IMR-90 (cell line): ENCODE measurements around the gene RPL6. TPM values are rescaled to one million over a fixed set of nuclear protein-coding genes. Genes with fewer than 3 reads are reported as not detected.

Experiments used
- ATAC-seq: fragments of 200-7000 bp; cut with Tn5 transposase; 2 replicates; pipeline ENCODE4 v1.9.1; 2020; ENCODE audit warnings: low read depth, mild to moderate bottlenecking, moderate library complexity
- BruUV-seq: library from RNA; stranded (reverse); fragments of 400-500 nt; replicated peaks from 2 replicates; lab custom pipeline; 2021; lab: Mats Ljungman, UMichigan
- CTCF ChIA-PET: fragments of 300-600 bp; formaldehyde crosslinking; extraction: SDS; loops from one replicate; lab custom pipeline; 2021; ENCODE audit warnings: antibody characterized with exemption; lab: Yijun Ruan, JAX
- POLR2A ChIA-PET: fragments of 300-600 bp; sonication (Branson Sonifier 250); formaldehyde crosslinking; loops from one replicate; lab custom pipeline; 2022; ENCODE audit warnings: antibody characterized with exemption; ENCODE audit not compliant: unreplicated experiment; lab: Charles Lee
- DNase-seq: peaks from one replicate; pipeline ENCODE4 v3.0.0; 2013
- H2AFZ ChIP-seq: replicated peaks from 2 replicates; pipeline ENCODE3; 2013; ENCODE audit warnings: low read length, mild to moderate bottlenecking; ENCODE audit not compliant: poor library complexity
- H2AK5ac ChIP-seq: 2 replicates; pipeline ENCODE4 v1.6.1; 2013; ENCODE audit warnings: low read depth, low read length, inconsistent platforms
- H2AK9ac ChIP-seq: replicated peaks from 2 replicates; pipeline ENCODE3; 2013; ENCODE audit warnings: mild to moderate bottlenecking, low read depth, low read length, moderate library complexity; ENCODE audit not compliant: poor library complexity
- H2BK120ac ChIP-seq: 2 replicates; pipeline ENCODE4 v1.6.1; 2013; ENCODE audit warnings: low read depth, low read length, inconsistent platforms
- H2BK15ac ChIP-seq: 3 replicates; pipeline ENCODE4 v1.6.1; 2013; ENCODE audit warnings: low read depth, low read length, inconsistent platforms
- H2BK20ac ChIP-seq: 2 replicates; pipeline ENCODE4 v1.6.1; 2013; ENCODE audit warnings: low read depth, mild to moderate bottlenecking, inconsistent platforms, low read length, moderate library complexity
- H2BK5ac ChIP-seq: 2 replicates; pipeline ENCODE4 v1.6.1; 2013; ENCODE audit warnings: mild to moderate bottlenecking, low read depth, low read length, inconsistent platforms; ENCODE audit not compliant: poor library complexity, severe bottlenecking
- H3K14ac ChIP-seq: replicated peaks from 2 replicates; pipeline ENCODE4 v1.6.1; 2013; ENCODE audit warnings: low read depth, low read length, inconsistent platforms
- H3K18ac ChIP-seq: 2 replicates; pipeline ENCODE4 v1.6.1; 2013; ENCODE audit warnings: low read depth, low read length, control low read depth
- H3K23ac ChIP-seq: 2 replicates; pipeline ENCODE4 v1.6.1; 2013; ENCODE audit warnings: low read depth, low read length, inconsistent platforms
- H3K27ac ChIP-seq: 2 replicates; pipeline ENCODE4 v1.5.1; 2013; ENCODE audit warnings: mild to moderate bottlenecking, control low read depth, low read length; ENCODE audit not compliant: insufficient read depth
- H3K27me3 ChIP-seq: 2 replicates; pipeline ENCODE4 v1.6.1; 2013; ENCODE audit warnings: low read length; ENCODE audit not compliant: control insufficient read depth, insufficient read depth
- H3K36me3 ChIP-seq: 2 replicates; pipeline ENCODE4 v1.6.1; 2013; ENCODE audit warnings: low read length, mixed read lengths; ENCODE audit not compliant: control insufficient read depth, insufficient read depth
- H3K4ac ChIP-seq: 2 replicates; pipeline ENCODE4 v1.6.1; 2013; ENCODE audit warnings: low read depth, low read length, inconsistent platforms
- H3K4me1 ChIP-seq: 2 replicates; pipeline ENCODE4 v1.6.1; 2013; ENCODE audit warnings: low read length, mixed read lengths; ENCODE audit not compliant: control insufficient read depth, insufficient read depth
- H3K4me2 ChIP-seq: 2 replicates; pipeline ENCODE4 v1.6.1; 2013; ENCODE audit warnings: low read depth, mild to moderate bottlenecking, control low read depth, low read length, moderate library complexity
- H3K4me3 ChIP-seq: 2 replicates; pipeline ENCODE4 v1.5.1; 2013; ENCODE audit warnings: low read depth, mild to moderate bottlenecking, control low read depth, low read length, moderate library complexity; ENCODE audit not compliant: insufficient read depth
- H3K56ac ChIP-seq: 2 replicates; pipeline ENCODE4 v1.6.1; 2013; ENCODE audit warnings: low read length, inconsistent platforms; ENCODE audit not compliant: insufficient read depth; ENCODE audit errors: extremely low read depth
- H3K79me1 ChIP-seq, 2 experiments: 2 replicates each; pipeline ENCODE4 v1.6.1; 2013; ENCODE audit warnings: low read length in 2 of 2, inconsistent platforms in 1 of 2, low read depth in 1 of 2
- H3K9ac ChIP-seq: 2 replicates; pipeline ENCODE4 v1.6.1; 2013; ENCODE audit warnings: low read depth, low read length, control low read depth
- H3K9me1 ChIP-seq: 2 replicates; pipeline ENCODE4 v1.6.1; 2013; ENCODE audit warnings: low read length, inconsistent platforms; ENCODE audit not compliant: insufficient read depth
- H3K9me3 ChIP-seq: 2 replicates; pipeline ENCODE4 v1.6.1; 2013; ENCODE audit warnings: low read length; ENCODE audit not compliant: control insufficient read depth, insufficient read depth
- H4K20me1 ChIP-seq: 2 replicates; pipeline ENCODE4 v1.6.1; 2013; ENCODE audit warnings: low read length, inconsistent platforms; ENCODE audit not compliant: insufficient read depth
- H4K5ac ChIP-seq: 2 replicates; pipeline ENCODE4 v1.6.1; 2013; ENCODE audit warnings: mild to moderate bottlenecking, low read depth, low read length, control low read depth
- H4K8ac ChIP-seq, 2 experiments: 2 replicates each; pipeline ENCODE4 v1.6.1; 2013; ENCODE audit warnings: low read depth in 2 of 2, low read length in 2 of 2, control low read depth in 1 of 2, inconsistent platforms in 1 of 2
- H4K91ac ChIP-seq: 2 replicates; pipeline ENCODE4 v1.6.1; 2013; ENCODE audit warnings: low read depth, low read length, inconsistent platforms; ENCODE audit not compliant: insufficient read depth
- BHLHE40 ChIP-seq: fragments of 150-350 bp; IDR thresholded peaks from 2 replicates; pipeline ENCODE4 v1.6.1; 2016; ENCODE audit warnings: mild to moderate bottlenecking, low read depth, low read length
- CEBPB ChIP-seq: IDR thresholded peaks from 2 replicates; pipeline ENCODE4 v1.6.1; 2012; ENCODE audit warnings: low read depth, low read length, improper control_type of control experiment
- CHD1 ChIP-seq: IDR thresholded peaks from 2 replicates; pipeline ENCODE4 v1.6.1; 2012; ENCODE audit warnings: low read depth, low read length, improper control_type of control experiment
- FOS ChIP-seq: fragments of 150-350 bp; IDR thresholded peaks from 2 replicates; pipeline ENCODE4 v1.6.1; 2016; ENCODE audit warnings: low read depth, low read length
- MAFK ChIP-seq: IDR thresholded peaks from 2 replicates; pipeline ENCODE4 v1.6.1; 2012; ENCODE audit warnings: low read depth, low read length, improper control_type of control experiment
- MAZ ChIP-seq: IDR thresholded peaks from 2 replicates; pipeline ENCODE4 v1.6.1; 2012; ENCODE audit warnings: low read depth, mild to moderate bottlenecking, low read length, improper control_type of control experiment, moderate library complexity, borderline replicate concordance
- NFE2L2 ChIP-seq: fragments of 150-350 bp; IDR thresholded peaks from 2 replicates; pipeline ENCODE4 v1.6.1; 2016; ENCODE audit warnings: low read depth, mild to moderate bottlenecking, low read length
- POLR2A ChIP-seq: IDR thresholded peaks from 2 replicates; pipeline ENCODE4 v1.6.1; 2012; ENCODE audit warnings: mild to moderate bottlenecking, low read depth, low read length
- RAD21 ChIP-seq: IDR thresholded peaks from 2 replicates; pipeline ENCODE4 v1.6.1; 2012; ENCODE audit warnings: low read length, improper control_type of control experiment
- RCOR1 ChIP-seq: IDR thresholded peaks from 2 replicates; pipeline ENCODE4 v1.6.1; 2012; ENCODE audit warnings: mild to moderate bottlenecking, low read length, improper control_type of control experiment; ENCODE audit not compliant: insufficient replicate concordance
- RFX5 ChIP-seq: IDR thresholded peaks from 2 replicates; pipeline ENCODE4 v1.8.0; 2012; ENCODE audit warnings: low read depth, mild to moderate bottlenecking, low read length, moderate library complexity
- SMC3 ChIP-seq: fragments of 150-350 bp; IDR thresholded peaks from 2 replicates; pipeline ENCODE4 v1.6.1; 2016; ENCODE audit warnings: low read depth, mild to moderate bottlenecking, antibody characterized with exemption, low read length, moderate library complexity
- WGBS, 2 experiments: methylation state at CpG; one replicate each; pipeline versions ENCODE4 v1.1.5 to v1.1.7; 2013; ENCODE audit warnings: missing lambda C conversion rate in 2 of 2; ENCODE audit not compliant: insufficient read length in 1 of 2; ENCODE audit errors: extremely low coverage in 2 of 2; 5-methylcytosine and 5-hydroxymethylcytosine counted together
- dilution Hi-C: fragments of 300-500 bp; cut with HindIII; formaldehyde crosslinking; loops from one replicate; pipeline ENCODE4 v1.14.3; 2018; ENCODE audit warnings: low sequenced_read_pairs; ENCODE audit not compliant: unreplicated experiment
- in situ Hi-C: fragments of 300-500 bp; cut with MboI; formaldehyde crosslinking; loops from 3 replicates; pipeline ENCODE4 v1.14.3; 2019; ENCODE audit warnings: low sequenced_read_pairs, inconsistent platforms, mixed read lengths
- intact Hi-C: fragments of 100-400 bp; cut with micrococcal nuclease; formaldehyde crosslinking; loops from 2 replicates; pipeline ENCODE4 v1.10.0; 2022
- polyA plus RNA-seq, 3 experiments: library from polyadenylated mRNA; depleted of rRNA; stranded (reverse); fragments of >200 nt; gene quantifications; 2 replicates each; pipeline ENCODE4 v1.2.3, GENCODE V29; 2012; ENCODE audit warnings: low replicate concordance in 1 of 3
- total RNA-seq: library from RNA; depleted of rRNA; stranded (reverse); fragments of >200 nt; gene quantifications from 2 replicates; pipeline ENCODE4 v1.2.3, GENCODE V29; 2012
- TF ChIP-seq, protein P1 (sequence below): fragments of 150-350 bp; IDR thresholded peaks from 2 replicates; pipeline ENCODE4 v1.6.1; 2017; ENCODE audit warnings: mild to moderate bottlenecking, antibody characterized with exemption, low read length, low read depth

Gene RPL6
- total and polyA plus RNA-seq, 2 of the 4 experiments (the other 2 are of a cell fraction) = 1,317 to 1,694 TPM

DNA sequence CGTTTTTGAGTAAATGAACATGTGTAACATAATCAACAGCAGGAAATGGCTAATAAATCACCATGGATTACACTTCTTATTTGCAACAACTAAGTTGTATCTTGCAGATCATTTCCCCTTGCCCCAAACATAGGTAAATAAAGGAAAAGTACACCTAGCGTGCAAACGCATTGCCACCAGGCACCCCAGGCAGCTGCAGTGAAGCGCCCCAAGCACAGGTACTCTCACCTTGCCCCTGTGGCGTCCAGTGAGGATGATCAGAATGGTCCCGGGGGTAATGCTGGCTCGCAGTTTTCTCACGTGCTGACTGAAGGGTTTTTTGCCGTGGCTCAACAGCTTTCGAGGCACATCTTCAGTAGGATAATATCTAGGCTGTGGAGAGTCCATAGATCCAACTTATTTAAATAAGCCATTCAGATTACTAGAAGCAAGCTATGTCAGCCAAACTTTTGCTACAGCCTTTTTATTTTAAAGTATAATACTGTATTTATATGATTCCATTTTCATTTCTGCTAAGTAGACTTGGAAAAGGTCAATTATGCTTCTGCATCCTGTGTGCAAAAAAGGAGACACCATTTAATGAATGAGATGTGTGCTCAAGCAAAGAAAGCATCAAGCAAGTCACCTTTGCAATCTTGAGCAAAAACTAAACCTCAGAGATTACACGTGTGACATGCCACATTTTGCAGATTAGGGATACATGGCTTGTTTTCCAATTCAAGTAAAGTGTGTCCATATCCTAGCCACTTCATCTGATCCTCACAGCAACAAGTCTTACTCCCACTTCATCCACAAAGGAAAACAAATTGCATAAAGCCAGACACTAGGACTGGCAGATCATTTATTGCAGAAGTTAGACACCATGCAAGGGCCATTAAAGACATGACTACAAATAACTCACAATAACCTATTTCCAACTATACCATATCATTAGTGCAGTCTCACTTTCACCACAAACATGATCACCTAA lies 2.6 kb downstream of the RPL6 start:
- POLR2A ChIA-PET = no interaction called here
- no peak overlapping the region for H3K14ac ChIP-seq
- H3K4me3 ChIP-seq = no peak overlapping the region
- peaks cover 16 to 31% of the 10 kb centered on the region in 2 experiments for H3K79me1 ChIP-seq
- H3K36me3 ChIP-seq = peaks cover 33% of the 10 kb centered on the region
- no peak overlapping the region for H3K4ac ChIP-seq
- no peak overlapping the region for H4K8ac ChIP-seq
- CTCF ChIA-PET = no interaction called here
- H3K9ac ChIP-seq = no peak overlapping the region
- H2AFZ ChIP-seq = no peak overlapping the region
- no TSS peak for BruUV-seq
- no peak overlapping the region for H3K18ac ChIP-seq
- H2BK20ac ChIP-seq = no peak overlapping the region
- H4K20me1 ChIP-seq = peaks cover 41% of the 10 kb centered on the region
- intact Hi-C loops = no loop called here
- H2AK9ac ChIP-seq = no peak overlapping the region
- DNase-seq (no peak), ATAC-seq (no peak)
- no peak for TF ChIP-seq NFE2L2
- TF ChIP-seq CEBPB = no peak
- TF ChIP-seq MAFK = no peak
- no peak for TF ChIP-seq RAD21
- TF ChIP-seq RCOR1 = no peak
- TF ChIP-seq FOS = no peak
- no peak for TF ChIP-seq CHD1
- TF ChIP-seq, protein P1, sequence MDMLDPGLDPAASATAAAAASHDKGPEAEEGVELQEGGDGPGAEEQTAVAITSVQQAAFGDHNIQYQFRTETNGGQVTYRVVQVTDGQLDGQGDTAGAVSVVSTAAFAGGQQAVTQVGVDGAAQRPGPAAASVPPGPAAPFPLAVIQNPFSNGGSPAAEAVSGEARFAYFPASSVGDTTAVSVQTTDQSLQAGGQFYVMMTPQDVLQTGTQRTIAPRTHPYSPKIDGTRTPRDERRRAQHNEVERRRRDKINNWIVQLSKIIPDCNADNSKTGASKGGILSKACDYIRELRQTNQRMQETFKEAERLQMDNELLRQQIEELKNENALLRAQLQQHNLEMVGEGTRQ = no peak
- no peak for TF ChIP-seq BHLHE40
- no peak for TF ChIP-seq POLR2A
- no peak for TF ChIP-seq RFX5
- no peak for TF ChIP-seq SMC3
- no peak for TF ChIP-seq MAZ
- dilution Hi-C loops = no loop called here
- no peak overlapping the region for H2AK5ac ChIP-seq
- in situ Hi-C loops = no loop called here
- H3K23ac ChIP-seq = peak overlapping the region; percentile 53
- no peak overlapping the region for H4K5ac ChIP-seq
- no peaks in the 10 kb centered on the region; the same call in 1 of the 2 replicates for H3K4me1 ChIP-seq
- no peak overlapping the region for H2BK5ac ChIP-seq
- H3K9me1 ChIP-seq = no peaks in the 10 kb centered on the region; the same call in 1 of the 2 replicates
- no peaks in the 10 kb centered on the region for H3K27me3 ChIP-seq
- H3K27ac ChIP-seq = no peak overlapping the region
- peak overlapping the region; percentile 46 for H3K4me2 ChIP-seq
- no peak overlapping the region for H2BK120ac ChIP-seq
- no peaks in the 10 kb centered on the region for H3K9me3 ChIP-seq
- no peak overlapping the region for H2BK15ac ChIP-seq
- no peak overlapping the region for H3K56ac ChIP-seq
- WGBS, 2 experiments = no CpG with 5 or more reads among the region's 11 CpGs
- no peak overlapping the region for H4K91ac ChIP-seq
